Measurements from ENCODE around the gene CNTN1.
A peak's percentile ranks its signal among the peaks of the same experiment; 100 is the strongest.
"Not testable (repeated sequence)": the region's sequence is repeated elsewhere in the genome, so short reads cannot be mapped to it uniquely, and the experiment has no call there.

Gene CNTN1

DNA sequence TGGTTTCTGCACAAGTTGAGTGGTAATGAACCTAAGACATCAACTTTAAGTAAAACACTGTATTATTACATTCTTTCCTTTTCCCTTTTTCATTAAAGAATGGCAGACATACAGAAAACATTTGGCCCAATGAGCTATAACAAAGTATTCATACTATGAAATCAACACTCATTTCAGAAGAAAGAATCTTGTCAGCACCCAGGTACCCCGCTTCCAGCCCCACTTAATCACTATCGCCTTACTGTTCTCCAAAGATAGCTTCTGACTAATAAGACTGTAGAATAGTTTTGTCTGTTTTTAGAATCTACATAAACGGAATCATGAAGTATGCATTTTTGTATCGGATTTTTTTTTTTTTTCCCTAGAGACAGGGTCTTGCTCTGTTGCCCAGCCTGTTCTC is 9.5 kb downstream of the CNTN1 start:
- no peak for DNase-seq

DNA sequence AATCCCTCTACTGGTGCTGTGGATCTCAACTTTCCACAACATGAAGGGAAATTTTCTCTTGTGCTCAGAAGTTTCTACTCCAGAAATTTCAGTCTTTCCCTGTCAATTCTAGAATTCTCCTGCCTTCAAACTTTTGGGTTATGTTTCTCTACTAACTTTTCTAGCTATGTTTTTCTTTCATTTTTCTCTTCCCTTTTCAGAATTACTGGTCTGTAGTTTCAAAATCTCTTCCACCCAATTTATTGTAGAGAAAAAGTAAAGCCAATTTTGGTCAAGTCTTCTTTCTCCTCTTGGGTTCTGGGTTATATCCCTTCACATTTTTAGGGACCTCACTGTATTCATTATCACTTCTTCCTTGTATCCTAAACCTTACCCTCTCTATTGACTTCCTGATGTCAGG is 18.9 kb downstream of the CNTN1 start:
- DNase-seq = no peak

DNA sequence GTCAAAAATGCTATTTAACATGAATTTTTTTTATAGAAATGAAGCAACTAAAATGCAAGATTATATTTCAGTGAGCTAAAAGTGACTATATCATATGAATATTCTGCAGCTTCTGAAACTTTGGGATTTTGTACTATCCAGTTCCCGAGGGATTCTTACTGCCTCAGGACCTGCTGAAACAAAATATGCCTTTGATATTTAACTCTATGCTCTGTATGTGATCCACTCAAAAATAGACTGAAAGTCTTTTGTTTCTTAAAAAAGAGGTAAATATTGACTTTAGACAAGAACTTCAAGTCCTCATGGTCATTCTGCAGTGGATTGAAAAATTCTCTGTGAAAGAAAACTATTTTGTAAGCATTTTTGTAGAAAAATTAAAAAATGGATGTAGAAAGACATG is 22.4 kb downstream of the CNTN1 start:
- DNase-seq = no peak

DNA sequence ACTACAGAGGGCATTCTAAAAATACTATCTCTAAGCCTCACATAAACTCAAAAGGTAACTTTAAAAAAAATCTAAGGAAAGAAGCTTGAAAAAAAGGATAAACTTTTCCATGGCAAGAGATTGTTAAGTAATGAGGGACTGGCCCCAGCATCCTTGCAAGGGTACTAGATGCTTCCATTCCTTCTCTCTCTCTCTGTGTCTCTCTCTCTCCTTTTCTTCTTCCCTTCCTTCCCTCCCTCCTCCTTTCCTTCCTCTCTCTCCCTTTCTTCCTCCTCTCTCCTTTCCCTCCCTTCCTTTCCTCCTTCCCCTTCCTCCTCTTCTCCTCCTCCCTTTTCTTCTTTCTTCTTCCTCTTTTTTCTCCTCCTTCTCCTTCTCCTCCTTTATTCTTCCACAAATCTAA is 23.8 kb downstream of the CNTN1 start:
- DNase-seq = no peak

DNA sequence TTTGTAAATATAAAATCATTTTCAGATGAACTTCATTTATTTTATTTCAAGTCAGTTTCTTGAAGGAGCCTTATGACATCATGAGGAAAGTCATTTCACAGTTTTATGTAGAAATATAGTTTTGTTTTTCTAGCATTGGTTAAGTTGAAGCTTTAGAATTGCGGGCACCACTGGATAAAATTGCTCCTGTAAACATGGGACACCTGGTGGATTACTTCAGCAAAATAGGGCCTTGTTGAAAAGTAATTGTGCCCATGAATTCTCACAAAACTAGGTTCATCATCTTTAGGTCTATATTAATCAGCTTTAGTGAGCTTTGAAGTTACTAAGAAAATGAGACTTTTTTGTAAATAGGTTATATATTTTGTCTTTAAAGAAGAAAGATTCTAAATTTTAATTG is 25.3 kb downstream of the CNTN1 start:
- no peak for DNase-seq

DNA sequence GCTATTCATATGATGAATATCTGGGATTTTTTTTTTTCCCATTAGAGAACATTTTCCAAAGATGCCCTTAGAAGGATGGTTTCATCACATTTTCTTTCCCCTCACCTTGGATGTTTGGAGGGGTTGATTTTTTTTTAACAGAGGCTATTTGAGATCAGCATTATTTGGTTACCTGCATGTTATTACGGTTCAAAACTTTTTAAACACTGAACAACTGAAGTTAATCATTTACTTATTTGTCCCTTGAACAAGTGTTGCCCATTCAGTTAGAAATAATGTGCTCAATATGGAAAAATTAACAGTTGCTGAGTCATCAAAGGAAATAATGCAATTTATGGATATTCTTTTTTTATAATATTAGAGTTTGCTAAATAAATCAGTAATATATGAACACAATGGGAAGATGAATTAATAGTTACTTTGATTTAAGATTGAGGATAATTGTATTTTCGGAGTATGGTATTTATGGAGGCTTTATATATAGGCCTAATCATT is 26.7 kb downstream of the CNTN1 start:
- no peak for DNase-seq

- DNase-seq = no peak
Observed at GRCh38 chr12:40723001-40723400, 30.8 kb downstream of the CNTN1 start.

DNA sequence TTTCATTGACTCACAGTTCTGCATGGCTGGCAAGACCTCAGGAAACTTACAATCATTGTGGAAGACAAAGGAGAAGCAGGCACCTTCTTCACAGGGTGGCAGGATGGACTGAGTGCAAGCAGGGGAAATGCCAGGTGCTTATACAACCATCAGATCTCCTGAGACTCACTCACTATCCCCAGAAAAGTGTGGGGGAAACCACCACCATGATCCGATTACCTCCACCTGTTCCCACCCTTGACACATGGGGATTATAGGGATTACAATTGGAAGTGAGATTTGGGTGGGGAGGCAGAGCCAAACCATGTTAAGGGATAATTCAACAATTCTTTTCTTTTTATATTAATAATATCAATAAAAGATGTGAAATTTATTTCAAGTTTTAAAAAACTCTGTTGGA is 34.1 kb downstream of the CNTN1 start:
- no peak for DNase-seq

- DNase-seq = no peak
Observed at GRCh38 chr12:40727774-40728483, 35.7 kb downstream of the CNTN1 start.

GRCh38 chr12:40730281-40730680 is 38.0 kb downstream of the CNTN1 start:
- no peak for DNase-seq

DNA sequence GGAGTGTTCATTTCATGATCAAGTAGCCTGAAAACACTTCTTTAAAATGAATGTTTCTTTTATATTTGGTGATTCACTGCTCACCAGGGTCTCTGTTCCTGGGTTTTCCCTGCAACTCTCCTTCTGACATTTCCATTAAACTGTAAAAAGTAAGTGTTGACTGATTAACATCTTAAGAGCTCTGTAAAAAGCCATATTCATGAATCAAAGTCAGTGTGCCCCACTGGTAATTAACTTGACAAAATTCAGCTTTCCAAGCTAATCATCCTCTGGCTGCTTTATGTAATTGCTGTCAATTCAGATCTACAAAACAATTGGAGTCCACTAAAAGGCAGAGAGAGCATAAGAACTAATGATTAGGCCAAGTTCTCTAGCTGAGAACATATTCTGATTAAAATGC is 41.6 kb downstream of the CNTN1 start:
- peak; percentile 89 for DNase-seq

DNA sequence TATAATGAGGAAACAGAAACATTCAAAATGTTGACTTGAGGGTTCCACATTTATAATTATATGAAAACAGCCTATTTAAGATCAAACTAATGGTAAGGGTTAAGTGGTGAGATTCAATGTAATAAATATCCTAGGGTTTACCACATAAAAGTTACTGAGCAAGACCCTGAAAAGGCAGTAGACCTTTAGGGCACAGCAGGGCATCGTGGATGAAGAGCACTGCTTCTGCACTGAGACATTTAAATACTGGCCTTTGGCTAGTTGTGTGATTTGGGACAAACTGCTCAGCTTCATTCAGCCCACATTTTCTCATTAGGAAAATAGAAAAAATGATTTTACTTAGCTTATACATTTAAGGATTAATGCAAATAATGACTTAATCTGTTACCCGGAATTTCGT is 42.0 kb downstream of the CNTN1 start:
- DNase-seq = no peak

DNA sequence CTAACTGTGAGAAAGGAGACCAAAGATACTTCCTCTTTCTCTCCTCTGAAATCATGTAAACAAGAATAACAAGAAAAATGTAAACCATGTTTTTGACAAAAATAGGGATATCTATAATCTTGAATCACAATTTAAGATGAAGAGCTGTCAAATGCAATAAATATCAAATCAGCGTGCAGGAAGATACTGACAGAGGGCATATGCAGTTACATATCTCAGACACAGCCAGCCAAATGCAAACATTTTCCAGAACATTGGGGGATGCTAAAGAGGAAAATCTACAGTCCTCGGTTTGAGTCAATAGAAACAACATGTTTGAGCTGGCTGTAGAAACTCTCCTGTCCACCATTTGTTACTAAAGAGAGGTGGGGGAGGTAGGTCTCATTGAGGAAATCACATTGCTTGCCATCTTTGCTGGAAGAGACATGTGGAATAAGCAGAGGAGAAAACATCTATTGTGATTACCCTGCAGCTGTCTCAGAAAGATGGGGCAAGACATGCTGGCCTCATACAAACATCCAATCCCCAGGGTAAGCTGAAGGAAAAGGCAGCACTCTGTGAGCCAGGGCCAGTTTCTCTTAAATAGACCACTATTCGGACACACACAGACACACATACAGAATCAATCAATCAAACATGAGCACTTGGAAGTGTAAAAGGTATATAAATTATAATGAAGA is 43.5 kb downstream of the CNTN1 start:
- no peak for DNase-seq

GRCh38 chr12:40737416-40737815 is 45.2 kb downstream of the CNTN1 start:
- DNase-seq = not testable (repeated sequence)

GRCh38 chr12:40738856-40739255 is 46.6 kb downstream of the CNTN1 start:
- no peak for DNase-seq

GRCh38 chr12:40742041-40742440 is 49.8 kb downstream of the CNTN1 start:
- DNase-seq = no peak

- DNase-seq = no peak
Observed at GRCh38 chr12:40745386-40745785, 53.1 kb downstream of the CNTN1 start.

DNA sequence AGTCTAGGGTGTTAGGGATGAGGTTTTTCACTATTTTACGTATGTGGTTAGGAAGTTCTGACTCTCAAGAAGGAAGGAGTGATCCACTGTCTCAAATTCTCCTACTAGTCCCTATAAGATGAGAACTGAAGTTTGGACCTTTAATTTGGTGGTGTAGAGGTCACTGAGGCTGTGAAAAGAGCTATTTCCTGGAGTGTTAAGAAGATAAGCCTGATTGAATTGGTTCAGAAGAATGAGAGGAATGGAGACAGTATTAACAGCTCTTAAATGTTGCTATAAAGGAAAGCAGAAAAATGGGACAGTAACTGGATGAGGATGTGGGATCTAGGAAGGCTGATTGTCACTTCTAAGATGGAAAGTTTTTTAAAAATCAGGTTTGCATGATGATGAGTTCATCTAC is 57.6 kb downstream of the CNTN1 start:
- DNase-seq = no peak

DNA sequence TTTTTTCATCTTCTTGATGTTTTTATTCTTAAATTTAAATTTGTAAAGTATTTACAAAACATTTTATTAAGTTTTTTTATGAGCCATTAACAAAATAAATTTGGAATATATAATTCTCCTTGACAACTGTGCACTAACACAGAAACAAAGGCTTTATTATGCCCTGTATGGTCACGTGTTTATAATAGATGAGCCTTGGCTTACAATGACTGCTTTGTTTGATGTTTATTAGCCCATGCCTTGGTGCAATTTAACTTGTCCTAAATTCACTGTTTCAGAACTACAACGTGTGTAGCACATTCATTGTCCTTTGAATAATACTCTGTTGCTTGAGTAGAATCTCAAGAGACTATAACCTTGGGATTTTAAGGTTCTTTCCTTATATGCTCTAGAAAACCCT is 59.8 kb downstream of the CNTN1 start:
- no peak for DNase-seq

GRCh38 chr12:40760821-40761220 is 68.6 kb downstream of the CNTN1 start:
- DNase-seq = no peak

DNA sequence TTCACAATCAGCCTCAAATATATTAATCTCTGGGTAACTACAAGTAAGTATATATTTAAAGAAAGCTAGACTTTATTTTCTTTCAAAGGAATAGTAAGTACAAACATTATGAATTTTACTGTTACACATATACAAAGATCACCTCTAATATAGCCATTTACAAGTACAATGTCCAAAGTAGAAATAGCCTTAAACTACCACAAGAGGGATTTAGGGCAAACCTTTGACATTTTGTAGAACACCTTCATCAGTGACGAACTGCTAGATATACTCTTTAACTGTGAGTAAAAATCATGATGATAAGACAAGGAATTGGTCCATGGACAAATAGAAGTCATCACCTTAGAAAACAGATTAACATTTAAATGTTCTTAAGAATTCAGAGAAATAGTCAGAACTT is 69.8 kb downstream of the CNTN1 start:
- DNase-seq = no peak

- DNase-seq = no peak
Observed at GRCh38 chr12:40768125-40768864, 76.1 kb downstream of the CNTN1 start.

- DNase-seq = no peak
Observed at GRCh38 chr12:40769846-40770245, 77.6 kb downstream of the CNTN1 start.

- no peak for DNase-seq
Observed at GRCh38 chr12:40770781-40771180, 78.5 kb downstream of the CNTN1 start.
